ENCODE results near the gene OR10H4. TPM values are rescaled to one million over a fixed set of nuclear protein-coding genes. Genes with fewer than 3 reads are reported as not detected.

OR10H4 gene
- total RNA-seq, 4 donors from 2014 or later, result not detected

- WGBS, result 87% methylated on average over 4 of the region's 4 CpGs
- no peak overlapping the region for H3K4me3 ChIP-seq
- no peak for TF ChIP-seq EP300 (IDR thresholded peaks at IDR 0.05)
- no peak for TF ChIP-seq CTCF (IDR thresholded peaks at IDR 0.05)
- TF ChIP-seq POLR2A (IDR thresholded peaks at IDR 0.05), result no peak
- no peak for TF ChIP-seq POLR2AphosphoS5 (IDR thresholded peaks at IDR 0.05)
- H3K27ac ChIP-seq, result no peak overlapping the region
- H3K36me3 ChIP-seq, result no peaks in the 10 kb centered on the region
- no peaks in the 10 kb centered on the region for H3K9me3 ChIP-seq
- peaks cover 4% of the 10 kb centered on the region for H3K27me3 ChIP-seq
- DNase-seq (ENCODE audit: low spot score in 2 of 2), result no peak
- peaks cover 15% of the 10 kb centered on the region for H3K4me1 ChIP-seq
Observed at GRCh38 chr19:15998166-15998565, 49.4 kb downstream of the OR10H4 start.

Other genes starting within 250 kb of the OR10H4 start
- gene OR10H2, start 221.0 kb upstream of the OR10H4 start, total RNA-seq, result not detected
- not detected for gene OR10H3, start 211.0 kb upstream of the OR10H4 start, total RNA-seq
- gene OR10H5, start 161.3 kb upstream of the OR10H4 start, total RNA-seq, result not detected
- gene OR10H1, start 133.3 kb upstream of the OR10H4 start, total RNA-seq, result not detected
- gene CYP4F2, start 50.9 kb upstream of the OR10H4 start, total RNA-seq, result 10 to 100 TPM in 1 of 4 donors, 1 to 10 TPM in 3; 1.2 to 13.7 (median 3.3) TPM
- 1 to 10 TPM in 1 of 4 donors, under 1 TPM in 3; 0.19 to 1.3 (median 0.72) TPM for gene CYP4F11, start 14.5 kb upstream of the OR10H4 start, total RNA-seq
- gene TPM4, start 127.5 kb downstream of the OR10H4 start, total RNA-seq, result 100 to 1,000 TPM; 195 to 224 (median 205) TPM
- 10 to 100 TPM; 48.9 to 61.9 (median 58.5) TPM for gene RAB8A, start 162.9 kb downstream of the OR10H4 start, total RNA-seq
- 1 to 10 TPM in 1 of 4 donors, under 1 TPM in 1, not detected in 2; 0.23 to 1.4 TPM for gene HSH2D, start 194.7 kb downstream of the OR10H4 start, total RNA-seq
- not detected for gene CIB3, start 224.5 kb downstream of the OR10H4 start, total RNA-seq
- 100 to 1,000 TPM in 1 of 4 donors, 10 to 100 TPM in 3; 64.2 to 102 (median 81.2) TPM for gene FAM32A, start 236.4 kb downstream of the OR10H4 start, total RNA-seq
- 10 to 100 TPM; 37.2 to 61.2 (median 45.0) TPM for gene AP1M1, start 248.9 kb downstream of the OR10H4 start, total RNA-seq